GM19452 (cell line): Measurements from ENCODE around the gene HEXD.
A peak's percentile ranks its signal among the peaks of the same experiment; 100 is the strongest.
"Not testable (repeated sequence)": the region's sequence is repeated elsewhere in the genome, so short reads cannot be mapped to it uniquely, and the experiment has no call there.

Experiments
- ATAC-seq: cut with Tn5 transposase; IDR thresholded peaks from one replicate; pipeline ENCODE4 v1.9.1; 2021; ENCODE audit not compliant: unreplicated experiment

Gene HEXD

DNA sequence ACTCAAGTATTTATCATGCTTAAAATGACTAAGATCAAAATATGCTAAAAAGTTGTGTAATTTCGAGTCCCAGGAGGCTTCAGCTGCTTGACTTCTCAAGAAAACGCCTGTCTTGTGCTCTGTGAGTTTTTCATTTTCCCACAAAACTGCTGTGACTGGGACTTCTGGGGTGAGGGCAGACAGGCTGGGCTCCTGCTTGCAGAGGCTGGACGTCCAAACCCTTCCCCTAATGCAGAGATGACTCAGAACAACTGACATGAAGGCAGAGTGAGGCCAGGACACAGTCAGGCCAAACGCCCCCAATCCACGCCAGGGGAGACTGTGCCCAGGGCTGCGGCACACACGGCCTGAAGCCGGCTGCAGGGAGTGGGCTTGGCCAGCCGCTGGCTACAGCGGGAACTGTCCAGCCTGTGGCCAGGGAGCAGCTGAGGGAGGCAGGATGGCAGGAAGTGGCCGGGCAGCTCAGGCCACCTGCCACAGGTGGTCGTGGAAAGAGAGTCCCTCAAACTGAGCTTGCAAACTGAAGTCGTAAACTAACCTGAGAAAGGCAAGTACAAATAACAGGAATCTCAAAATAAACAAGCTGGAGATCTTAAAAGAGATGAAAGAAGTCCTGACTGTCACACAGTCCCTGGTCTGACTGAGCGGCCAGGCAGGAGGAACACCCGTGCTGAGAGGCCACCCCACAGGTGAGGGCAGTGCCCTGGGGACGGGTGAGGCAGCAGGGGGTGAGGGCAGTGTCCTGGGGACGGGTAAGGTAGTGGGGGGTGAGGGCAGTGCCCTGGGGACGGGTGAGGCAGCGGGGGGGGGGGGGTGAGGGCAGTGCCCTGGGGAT is 21.3 kb upstream of the HEXD start:
- ATAC-seq: no peak

DNA sequence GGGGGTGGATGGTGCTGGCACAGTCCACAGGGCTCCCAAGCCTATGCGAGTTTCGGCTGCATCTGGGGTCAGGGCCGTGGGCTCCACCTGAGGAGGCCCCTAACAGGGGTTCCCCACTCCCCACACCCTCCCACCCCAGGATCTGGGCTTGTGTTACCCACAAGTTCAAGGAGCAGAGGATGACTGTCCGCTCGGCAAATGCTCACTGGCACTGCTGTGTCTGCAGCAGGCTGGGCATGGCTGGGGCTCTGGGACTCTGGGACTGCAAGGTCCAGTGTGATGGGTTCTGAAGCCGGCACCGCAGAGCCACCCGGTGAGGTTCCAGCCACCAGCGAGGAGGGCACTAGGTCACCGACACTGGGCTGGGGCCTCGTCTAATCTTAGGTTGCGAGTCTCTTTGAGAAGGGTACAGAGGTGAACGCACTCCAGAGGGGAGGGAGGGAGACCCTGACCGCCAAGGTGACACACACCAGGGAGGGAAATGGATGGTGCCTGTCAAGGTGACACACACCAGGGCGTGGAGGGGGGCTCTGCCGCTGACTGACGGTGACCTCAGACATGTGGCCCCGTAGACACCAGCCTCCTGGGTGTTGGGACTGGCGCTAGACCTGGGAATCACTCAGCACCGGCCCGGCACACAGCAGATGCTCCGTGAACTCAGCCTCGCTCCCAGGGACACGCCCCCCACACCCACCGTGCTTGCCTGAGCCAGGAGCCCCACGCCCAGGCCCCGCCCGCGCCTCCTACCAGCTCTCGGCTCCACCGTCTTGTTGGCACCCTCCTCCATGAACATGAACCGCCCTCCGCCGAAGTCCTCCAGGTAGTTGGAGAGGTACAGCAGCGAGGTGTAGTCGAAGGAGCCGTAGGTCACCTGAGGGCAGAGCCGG is 20.5 kb upstream of the HEXD start:
- ATAC-seq: no peak

DNA sequence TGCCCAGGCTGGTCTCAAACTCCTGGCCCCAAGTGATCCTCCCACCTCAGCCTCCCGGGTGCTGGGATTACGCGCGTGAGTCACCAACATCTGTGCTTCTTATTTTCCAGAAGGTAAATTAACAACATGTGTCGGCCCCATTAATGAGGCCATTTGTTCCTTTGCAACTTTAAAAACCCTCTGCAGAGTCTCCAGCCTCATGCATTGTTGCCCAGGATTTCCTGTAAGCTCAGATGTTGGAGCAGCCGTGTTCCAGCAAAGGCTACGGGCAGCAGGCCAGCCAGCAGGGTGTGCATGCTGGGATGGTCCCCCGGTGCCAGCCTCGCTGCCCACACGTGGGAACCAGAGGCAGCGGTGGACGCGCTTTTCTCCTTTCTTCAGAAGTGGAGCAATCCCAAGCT is 19.1 kb upstream of the HEXD start:
- no peak for ATAC-seq

DNA sequence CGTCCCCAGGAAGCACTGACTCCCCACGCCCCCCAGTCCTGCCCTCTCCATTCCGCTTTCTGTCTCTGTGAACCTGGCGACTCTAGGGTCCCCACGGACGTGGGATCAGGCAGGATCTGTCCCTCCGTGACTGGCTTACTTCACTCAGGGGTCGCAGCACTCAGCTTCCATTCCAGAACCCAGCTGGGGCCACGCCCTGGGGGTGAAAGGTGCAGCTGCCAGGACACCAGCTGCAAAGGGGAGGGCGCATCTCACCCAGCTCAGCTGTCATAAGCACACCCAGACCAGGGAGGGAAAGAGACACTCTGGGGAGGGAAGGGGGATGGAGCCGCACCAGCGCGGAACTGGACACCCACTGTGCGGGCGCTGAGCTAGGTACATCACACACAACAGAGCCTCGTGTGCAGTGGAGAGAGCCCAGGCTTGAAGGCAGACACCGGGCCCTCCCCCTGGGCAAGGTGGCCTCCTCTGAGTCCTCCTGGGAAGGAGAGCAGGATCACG is 18.5 kb upstream of the HEXD start:
- no peak for ATAC-seq

DNA sequence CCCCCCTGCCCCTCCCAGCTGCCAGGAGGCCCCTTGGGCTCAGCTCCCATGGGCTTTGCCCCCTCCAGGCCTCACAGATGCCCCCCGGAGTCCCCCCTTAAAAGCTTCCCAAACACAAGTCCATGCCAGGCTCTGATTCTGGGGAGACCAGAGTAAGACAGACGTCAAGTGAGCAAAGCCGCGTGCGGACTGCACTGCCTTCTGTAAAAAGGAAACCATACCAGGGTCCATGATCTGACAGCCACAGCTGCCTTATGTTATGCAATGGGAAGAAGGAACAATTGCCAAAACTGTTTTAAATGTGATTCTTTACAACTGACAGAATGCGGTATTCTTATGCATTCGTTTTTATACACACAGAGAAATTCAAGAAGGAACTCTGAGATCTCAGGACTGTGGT is 17.9 kb upstream of the HEXD start:
- no peak for ATAC-seq

DNA sequence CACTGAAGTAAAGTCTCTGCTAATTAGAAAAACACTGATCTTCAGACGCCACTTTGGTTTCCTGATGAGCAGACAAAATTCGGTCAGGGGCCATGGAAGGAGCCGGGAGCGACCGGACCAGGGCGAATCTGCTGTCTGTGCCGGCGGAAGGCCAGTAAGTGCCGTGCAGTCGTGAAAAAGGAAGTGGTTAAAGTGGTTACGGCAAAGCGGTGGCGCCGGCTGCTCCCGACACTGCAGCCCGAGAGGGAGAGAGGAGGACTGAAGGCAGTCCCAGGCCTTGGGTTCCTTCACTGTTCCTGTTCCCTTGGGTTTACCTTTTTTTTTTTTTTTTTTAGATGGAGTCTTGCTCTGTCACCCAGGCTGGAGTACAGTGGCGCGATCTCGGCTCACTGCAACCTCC is 17.3 kb upstream of the HEXD start:
- ATAC-seq: no peak

DNA sequence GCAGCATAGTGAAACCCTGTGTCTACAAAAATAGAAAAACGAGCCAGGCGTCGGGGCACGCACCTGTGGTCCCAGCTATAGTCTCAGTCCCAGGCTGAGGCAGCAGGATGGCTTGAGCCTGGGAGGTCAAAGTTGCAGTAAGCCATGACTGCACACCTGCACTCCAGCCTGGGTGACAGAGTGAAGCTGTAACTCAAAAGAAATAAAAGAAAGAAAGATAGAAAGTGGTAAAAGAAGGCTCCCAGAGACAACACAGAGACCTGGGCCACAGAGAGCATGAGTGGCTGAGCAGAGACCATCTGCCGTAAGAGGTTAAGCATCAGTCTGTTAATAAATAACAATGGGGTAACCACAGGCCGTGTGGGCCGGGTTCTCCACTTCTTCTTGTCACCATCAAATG is 15.3 kb upstream of the HEXD start:
- peak; percentile 79 for ATAC-seq

DNA sequence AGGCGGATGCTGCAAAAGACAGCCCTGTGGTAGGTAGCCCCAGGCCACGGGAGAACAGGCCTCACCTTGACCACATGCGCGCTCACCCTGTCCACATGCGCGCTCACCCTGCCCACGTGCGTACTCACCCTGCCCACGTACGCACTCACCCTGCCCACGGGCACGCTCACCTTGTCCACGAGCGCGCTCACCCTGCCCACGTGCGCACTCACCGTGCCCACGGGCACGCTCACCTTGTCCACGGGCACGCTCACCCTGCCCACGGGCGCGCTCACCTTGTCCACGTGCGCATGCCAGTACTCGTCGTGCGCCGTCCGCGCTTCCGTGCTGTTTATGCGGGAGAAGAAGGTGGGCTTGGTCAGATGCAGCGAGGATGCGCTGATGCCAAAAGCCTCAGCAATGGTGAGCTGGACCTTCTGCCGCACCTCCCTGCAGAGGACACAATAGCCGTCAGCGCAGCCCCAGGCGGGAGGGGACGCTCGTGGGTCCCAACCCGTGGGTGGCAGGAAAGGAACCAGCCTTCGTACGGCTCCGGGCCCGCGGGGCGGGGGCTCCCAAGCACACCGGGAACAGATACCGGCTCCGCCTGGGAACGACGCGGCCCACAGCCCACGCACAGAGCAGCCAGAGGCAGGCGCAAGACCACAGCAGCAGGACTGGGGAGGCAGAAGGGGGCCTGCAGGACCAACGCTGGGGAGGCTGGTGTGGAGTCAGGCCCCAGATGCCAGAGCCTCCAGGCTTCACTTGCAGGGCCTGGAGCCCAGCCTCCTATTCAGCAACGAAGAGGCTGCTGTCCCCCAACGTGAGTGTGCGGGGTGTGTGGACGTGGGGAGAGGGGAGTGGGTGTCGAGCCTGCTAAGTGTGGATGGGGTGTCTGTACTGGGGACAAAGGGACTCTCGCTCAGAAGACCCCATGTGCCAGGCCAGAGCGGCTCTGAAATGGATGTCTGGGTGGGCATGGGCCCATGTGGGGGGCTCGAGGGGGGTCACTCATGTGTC is 14.2 kb upstream of the HEXD start:
- no peak for ATAC-seq

DNA sequence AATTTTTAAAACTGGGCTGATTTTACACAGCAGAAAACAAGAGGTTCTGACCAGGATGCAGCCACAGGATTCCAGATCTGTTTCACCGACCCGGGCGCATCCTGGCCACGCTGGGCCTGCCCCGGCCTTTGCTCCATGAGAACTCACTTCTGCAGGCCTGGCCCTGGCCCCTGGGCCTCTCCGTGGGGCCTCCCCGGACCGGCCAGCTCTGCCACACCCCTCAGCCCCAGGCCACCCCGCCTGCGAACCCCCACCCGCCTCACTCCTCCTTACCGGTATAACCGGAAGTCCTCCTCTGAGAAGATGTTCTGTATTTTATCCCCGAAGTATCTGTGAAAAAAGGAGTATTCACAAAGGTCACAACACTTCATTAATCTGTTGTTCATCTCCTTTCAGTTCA is 13.1 kb upstream of the HEXD start:
- no peak for ATAC-seq

DNA sequence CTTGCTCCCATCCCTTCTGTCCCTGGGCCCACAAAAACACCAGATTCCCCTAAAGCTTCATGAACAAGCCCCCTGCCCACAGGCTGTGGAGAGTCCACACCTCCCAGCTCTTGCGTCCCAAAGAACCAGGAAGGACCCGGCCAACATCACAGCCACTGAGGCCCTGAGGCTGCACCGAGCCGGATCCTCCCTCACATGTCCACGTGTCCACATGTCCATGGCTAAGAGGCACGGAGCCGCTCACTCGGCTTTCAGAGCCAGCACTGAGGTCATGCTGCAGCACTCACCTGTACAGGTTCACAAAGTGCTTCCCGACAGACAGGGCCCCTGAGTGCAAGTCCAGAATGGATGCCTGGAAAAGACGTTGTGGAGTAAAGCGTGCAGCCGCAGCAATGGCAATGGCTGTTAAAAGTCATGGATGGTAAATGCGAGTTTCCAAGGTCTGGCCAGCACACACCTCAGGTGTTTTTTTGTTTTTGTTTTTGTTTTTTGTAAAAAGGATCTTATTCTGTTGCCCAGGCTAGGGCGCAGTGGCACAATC is 11.9 kb upstream of the HEXD start:
- no peak for ATAC-seq

DNA sequence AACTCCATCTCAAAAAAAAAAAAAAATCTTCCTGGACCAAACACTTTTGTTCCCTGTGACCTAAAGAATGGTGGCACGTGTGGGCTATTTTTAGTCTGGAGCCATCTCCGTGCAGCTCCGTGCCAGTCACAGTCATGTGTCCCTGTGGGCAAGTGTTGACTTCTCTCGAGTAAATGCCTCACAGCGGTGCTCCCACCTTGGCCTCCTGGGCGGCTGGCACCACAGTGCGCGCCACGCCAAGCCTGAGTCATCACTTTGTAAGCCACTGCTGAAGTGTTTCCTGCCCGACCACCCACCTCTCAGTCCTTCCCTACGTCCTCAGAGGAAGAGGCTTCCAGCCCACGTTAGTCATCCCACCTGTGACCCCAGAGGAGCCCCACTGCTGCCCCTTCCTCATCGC is 10.9 kb upstream of the HEXD start:
- ATAC-seq: no peak

DNA sequence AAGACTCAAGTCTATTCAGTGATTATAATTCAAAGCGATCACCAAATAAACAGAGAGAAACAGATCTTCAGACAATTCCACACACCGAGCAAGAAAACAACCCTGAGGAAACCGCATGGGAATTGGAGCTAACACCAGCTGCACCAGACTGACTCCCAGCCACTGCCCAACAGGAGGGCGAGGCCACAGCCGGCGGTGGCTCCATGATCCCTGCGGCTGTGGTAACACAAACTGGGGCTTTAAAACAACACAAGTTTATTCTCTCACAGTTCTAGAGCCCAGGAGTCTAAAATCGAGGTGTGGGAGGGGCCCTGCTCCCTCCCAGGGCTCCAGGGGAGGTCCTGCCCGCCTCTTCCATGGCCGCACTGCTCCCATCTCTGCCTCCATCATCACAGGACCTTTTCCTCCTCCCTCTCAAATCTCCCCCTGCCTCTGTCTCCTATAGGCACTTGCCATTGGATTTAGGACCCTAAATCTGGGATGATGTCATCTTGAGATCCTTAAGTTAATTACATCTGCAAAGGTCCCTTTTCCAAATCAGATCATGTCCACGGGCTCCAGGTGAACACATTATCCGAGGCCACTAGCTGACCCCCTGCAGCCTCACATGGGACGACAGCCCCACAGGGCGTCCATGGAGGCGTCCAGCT is 9.7 kb upstream of the HEXD start:
- ATAC-seq: no peak

DNA sequence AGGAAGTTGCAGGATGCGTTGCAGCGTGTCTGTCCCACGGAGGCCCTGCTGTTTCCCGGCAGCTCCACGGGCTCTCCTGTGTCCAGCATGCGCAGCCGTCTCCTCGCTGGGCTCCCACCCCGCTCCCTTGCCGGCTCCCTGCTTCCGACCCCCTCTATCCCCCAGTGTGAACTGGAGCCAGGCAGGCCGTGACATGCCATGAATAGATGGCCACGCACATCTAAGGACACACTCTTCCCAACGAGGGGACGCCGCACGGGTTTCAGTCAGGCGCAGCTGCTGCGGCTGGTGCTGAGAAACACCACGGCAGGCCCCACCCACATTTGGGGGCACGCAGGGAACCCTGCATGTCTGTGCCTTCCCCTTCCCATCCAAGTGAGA is 9.2 kb upstream of the HEXD start:
- no peak for ATAC-seq

DNA sequence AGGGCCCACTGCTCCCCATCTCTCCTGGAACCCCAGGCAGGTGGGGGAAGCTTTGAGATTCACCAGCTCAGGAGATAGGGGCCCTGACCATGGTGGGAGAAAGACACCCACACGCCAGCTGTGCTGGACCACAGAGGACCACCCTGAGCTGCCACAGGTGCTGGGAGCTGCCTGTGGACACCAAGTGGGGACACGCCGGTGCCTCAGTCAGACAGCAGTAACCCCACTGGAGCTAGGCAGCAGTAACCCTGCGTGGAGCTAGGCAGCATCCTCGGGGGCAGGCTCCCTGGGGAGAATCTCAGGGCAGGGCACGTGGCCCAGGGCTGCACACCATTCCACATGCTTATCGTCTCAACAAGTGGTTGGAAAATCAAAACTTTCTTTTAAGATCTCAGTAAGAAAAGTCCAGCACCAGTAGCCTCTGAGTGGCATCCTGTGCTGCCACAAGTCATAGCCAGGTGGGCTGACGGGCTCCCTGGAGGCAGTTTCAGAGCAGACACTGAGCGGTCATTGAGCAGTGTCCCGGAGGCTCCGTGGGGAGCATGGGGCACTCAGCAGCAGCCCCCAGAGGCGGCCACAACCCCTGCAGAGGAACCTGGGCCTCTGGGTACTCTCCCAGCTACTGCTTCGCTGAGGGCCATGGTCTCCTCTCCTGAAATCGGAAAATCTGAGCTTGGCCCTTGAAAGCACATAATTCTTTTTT is 8.0 kb upstream of the HEXD start:
- no peak for ATAC-seq

DNA sequence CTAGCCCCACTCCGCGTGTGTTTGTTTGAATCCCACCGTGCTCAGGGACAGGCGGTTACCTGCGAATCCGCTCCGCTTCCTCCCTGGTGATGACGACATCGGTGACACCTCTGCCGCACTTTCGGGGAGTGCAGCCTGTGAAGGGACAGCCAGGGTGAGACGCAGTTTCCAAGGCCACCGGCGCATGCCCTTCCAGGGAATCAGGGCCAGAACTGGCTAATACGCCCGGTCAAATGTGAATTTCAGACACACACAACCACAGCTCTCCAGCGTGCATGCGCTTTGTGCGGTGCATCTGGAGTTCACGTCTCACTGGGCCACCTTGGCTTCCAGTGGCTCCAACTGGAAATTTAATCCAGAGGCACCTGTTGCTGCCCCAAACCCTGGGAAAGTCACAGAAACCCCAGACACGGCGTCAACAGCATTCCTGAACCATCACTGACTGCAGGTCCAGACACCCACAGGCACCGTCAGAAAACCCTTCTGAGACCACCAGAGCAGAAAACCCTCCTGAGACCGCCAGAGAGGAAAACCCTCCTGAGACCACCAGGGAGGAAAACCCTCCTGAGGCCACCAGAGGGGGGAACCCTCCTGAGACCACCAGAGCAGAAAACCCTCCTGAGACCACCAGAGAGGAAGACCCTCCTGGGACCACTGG is 6.6 kb upstream of the HEXD start:
- ATAC-seq: no peak

DNA sequence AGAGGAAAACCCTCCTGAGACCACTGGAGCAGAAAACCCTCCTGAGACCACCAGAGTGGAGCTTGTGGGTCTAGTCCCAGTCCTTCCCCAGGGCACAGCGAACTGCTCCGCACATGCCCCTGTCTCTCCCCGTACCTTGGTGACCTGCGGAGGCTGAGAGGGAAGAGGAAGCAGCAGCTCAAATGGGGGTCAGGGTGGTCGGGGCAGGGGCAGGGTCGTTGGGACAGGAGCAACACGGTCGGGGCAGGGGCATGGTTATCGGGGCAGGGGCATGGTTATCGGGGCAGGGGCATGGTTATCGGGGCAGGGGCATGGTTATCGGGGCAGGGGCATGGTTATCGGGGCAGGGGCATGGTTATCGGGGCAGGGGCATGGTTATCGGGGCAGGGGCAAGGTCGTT is 6.1 kb upstream of the HEXD start:
- ATAC-seq: not testable (repeated sequence)

DNA sequence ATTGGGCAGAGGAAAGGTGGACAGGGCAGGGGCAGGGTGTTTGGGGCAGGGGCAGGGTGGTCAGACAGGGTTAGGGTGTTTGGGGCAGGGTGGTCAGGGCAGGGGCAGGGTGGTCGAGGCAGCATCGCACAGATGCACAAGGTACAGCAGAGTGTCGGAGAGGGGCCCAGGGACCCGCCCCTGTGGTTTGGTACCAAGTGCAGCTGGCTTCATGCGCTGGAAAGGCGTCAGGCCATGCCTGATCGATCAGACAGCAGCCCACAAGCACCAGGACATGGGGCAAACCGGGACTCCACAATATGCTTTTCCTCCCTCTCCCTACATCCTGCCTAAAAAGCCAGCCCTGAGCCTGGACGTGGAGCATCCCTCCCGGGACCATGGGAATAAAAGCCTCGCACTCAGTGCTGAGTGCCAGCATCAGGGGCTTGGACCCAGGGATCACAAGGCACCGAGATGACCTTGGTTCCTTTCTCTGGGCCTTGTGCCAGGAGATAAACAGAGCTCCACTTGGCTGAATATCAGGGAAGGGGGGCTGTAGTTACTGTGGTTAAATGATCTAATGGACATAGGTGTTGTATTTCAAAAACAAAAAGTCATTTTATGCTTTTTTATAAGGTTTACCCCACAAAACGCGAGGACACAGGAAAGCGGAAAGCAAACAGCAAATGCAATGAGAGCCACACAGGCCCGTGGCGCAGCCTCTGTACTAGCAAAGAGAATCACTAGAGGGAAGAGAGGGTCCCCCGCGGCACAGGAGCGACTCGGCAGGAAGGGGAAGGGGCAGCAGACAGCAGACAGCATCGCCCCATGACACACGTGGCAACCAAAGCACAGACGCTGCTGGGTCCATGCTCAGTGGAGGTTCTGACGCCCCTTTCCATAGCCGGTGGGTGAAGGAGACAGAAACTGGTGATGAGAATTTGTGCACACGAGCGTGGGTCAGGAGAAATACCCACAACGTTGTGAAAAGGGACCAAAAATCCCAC is 5.3 kb upstream of the HEXD start:
- no peak for ATAC-seq
